Endometrial microvascular endothelial cells (primary cell): ENCODE results near the gene MECP2. TPM values are rescaled to one million over a fixed set of nuclear protein-coding genes. Genes with fewer than 3 reads are reported as not detected.
"Not testable (repeated sequence)": the region's sequence is repeated elsewhere in the genome, so short reads cannot be mapped to it uniquely, and the experiment has no call there.

Experiments
- in situ Hi-C: cut with HindIII; loops from 2 replicates; pipeline ENCODE4 v1.10.0; 2017; ENCODE audit warnings: low sequenced_read_pairs, low pct_unique_long_range_greater_than_20kb; ENCODE audit errors: inconsistent ontology term
- total RNA-seq: library from RNA; depleted of rRNA; stranded (reverse); fragments of >200 nt; gene quantifications from one replicate; pipeline ENCODE4 v1.2.3, GENCODE V29; 2015; ENCODE audit errors: inconsistent ontology term

Gene MECP2
- 20.5 TPM for total RNA-seq

GRCh38 chrX:154097589-154098541 lies at the start of gene MECP2:
Gene MECP2 (minus strand): TSS chrX:154097717.
- in situ Hi-C loops, result no loop called here

GRCh38 chrX:154144010-154144409 lies 46.5 kb upstream of the MECP2 start, which contains the start of gene OPN1LW:
Gene OPN1LW (plus strand): TSS chrX:154144243. CDS start chrX:154144284, 41 bp downstream.
- in situ Hi-C loops, result not testable (repeated sequence)

GRCh38 chrX:154142950-154143745 lies 45.6 kb upstream of the MECP2 start:
- in situ Hi-C loops, result no loop called here

GRCh38 chrX:154142386-154142785 lies 44.9 kb upstream of the MECP2 start:
- in situ Hi-C loops, result no loop called here

- in situ Hi-C loops, result no loop called here
Observed at GRCh38 chrX:154140742-154141141, 43.2 kb upstream of the MECP2 start.

- in situ Hi-C loops, result no loop called here
Observed at GRCh38 chrX:154140206-154140605, 42.7 kb upstream of the MECP2 start.

- in situ Hi-C loops, result no loop called here
Observed at GRCh38 chrX:154138857-154139256, 41.3 kb upstream of the MECP2 start.

- in situ Hi-C loops, result no loop called here
Observed at GRCh38 chrX:154136627-154137161, 39.2 kb upstream of the MECP2 start.

GRCh38 chrX:154135458-154136229 lies 38.1 kb upstream of the MECP2 start:
- in situ Hi-C loops, result no loop called here

GRCh38 chrX:154132366-154132765 lies 34.8 kb upstream of the MECP2 start:
- in situ Hi-C loops, result no loop called here

GRCh38 chrX:154131955-154132354 lies 34.4 kb upstream of the MECP2 start:
- in situ Hi-C loops, result no loop called here

GRCh38 chrX:154126101-154126500 lies 28.6 kb upstream of the MECP2 start:
- in situ Hi-C loops, result no loop called here

GRCh38 chrX:154125391-154126040 lies 28.0 kb upstream of the MECP2 start:
- in situ Hi-C loops, result no loop called here

GRCh38 chrX:154123241-154124219 lies 26.0 kb upstream of the MECP2 start:
- in situ Hi-C loops, result no loop called here

- in situ Hi-C loops, result no loop called here
Observed at GRCh38 chrX:154121961-154122360, 24.4 kb upstream of the MECP2 start.

- in situ Hi-C loops, result no loop called here
Observed at GRCh38 chrX:154121207-154121606, 23.7 kb upstream of the MECP2 start.

GRCh38 chrX:154120567-154120966 lies 23.1 kb upstream of the MECP2 start:
- in situ Hi-C loops, result no loop called here
